Activated gamma-delta T cell treated with Interleukin-2 at 50 U/mL for 16 hours (primary cell): ENCODE data around the gene OR10S1.
"Not testable (repeated sequence)": the region's sequence is repeated elsewhere in the genome, so short reads cannot be mapped to it uniquely, and the experiment has no call there.

ENCODE experiments used
- DNase-seq: peaks from one replicate; pipeline ENCODE4 v3.0.0-alpha.2; 2020

OR10S1 gene

GRCh38 chr11:123977731-123978347 is at the start of gene OR10S1:
Gene OR10S1, minus strand, starts transcription at chr11:123977781. Its CDS starts 117 bp downstream, at chr11:123977664.
- DNase-seq: no peak

GRCh38 chr11:124026498-124026897 is 48.9 kb upstream of the OR10S1 start, which contains the start of gene OR10G8:
Gene OR10G8, plus strand, starts transcription at chr11:124026798. Its CDS starts 2,825 bp downstream, at chr11:124029623.
- no peak for DNase-seq

- not testable (repeated sequence) for DNase-seq
Observed at GRCh38 chr11:124015837-124016236, 38.3 kb upstream of the OR10S1 start.

- no peak for DNase-seq
Observed at GRCh38 chr11:124012697-124013096, 35.1 kb upstream of the OR10S1 start, which contains the start of gene OR10G4. Gene OR10G4, plus strand, starts transcription at chr11:124012997. Its CDS starts 2,578 bp downstream, at chr11:124015575.

GRCh38 chr11:123995119-123995518 is 17.5 kb upstream of the OR10S1 start, which contains the start of gene OR10G6:
Gene OR10G6, minus strand, starts transcription at chr11:123995161. Its CDS starts 0 bp downstream, at chr11:123995161.
- no peak for DNase-seq

- no peak for DNase-seq
Observed at GRCh38 chr11:123979311-123979710, 1.7 kb upstream of the OR10S1 start.

- DNase-seq: no peak
Observed at GRCh38 chr11:123976770-123977560, 616 bp downstream of the OR10S1 start.

GRCh38 chr11:123973816-123974215 is 3.8 kb downstream of the OR10S1 start:
- no peak for DNase-seq

GRCh38 chr11:123956752-123957151 is 20.8 kb downstream of the OR10S1 start:
- no peak for DNase-seq

- DNase-seq: no peak
Observed at GRCh38 chr11:123945132-123945531, 32.4 kb downstream of the OR10S1 start.

- no peak for DNase-seq
Observed at GRCh38 chr11:123943738-123944137, 33.8 kb downstream of the OR10S1 start, which contains the start of gene OR6T1. Gene OR6T1, minus strand, starts transcription at chr11:123943838. Its CDS starts 0 bp downstream, at chr11:123943838.

GRCh38 chr11:123942413-123942812 is 35.2 kb downstream of the OR10S1 start:
- DNase-seq: no peak

GRCh38 chr11:123939317-123939716 is 38.3 kb downstream of the OR10S1 start, which contains the start of gene OR4D5:
Gene OR4D5, plus strand, starts transcription at chr11:123939617. Its CDS starts 0 bp downstream, at chr11:123939617.
- DNase-seq: no peak
